NCI-H2196 (cell line): ENCODE results near the gene GTF2H4.
"Not testable (repeated sequence)": the region's sequence is repeated elsewhere in the genome, so short reads cannot be mapped to it uniquely, and the experiment has no call there.

Source experiments
- DNase-seq: peaks from one replicate; lab custom pipeline; 2025; ENCODE audit not compliant: unreplicated experiment; lab: John Stamatoyannopoulos, UW

Gene GTF2H4

DNA sequence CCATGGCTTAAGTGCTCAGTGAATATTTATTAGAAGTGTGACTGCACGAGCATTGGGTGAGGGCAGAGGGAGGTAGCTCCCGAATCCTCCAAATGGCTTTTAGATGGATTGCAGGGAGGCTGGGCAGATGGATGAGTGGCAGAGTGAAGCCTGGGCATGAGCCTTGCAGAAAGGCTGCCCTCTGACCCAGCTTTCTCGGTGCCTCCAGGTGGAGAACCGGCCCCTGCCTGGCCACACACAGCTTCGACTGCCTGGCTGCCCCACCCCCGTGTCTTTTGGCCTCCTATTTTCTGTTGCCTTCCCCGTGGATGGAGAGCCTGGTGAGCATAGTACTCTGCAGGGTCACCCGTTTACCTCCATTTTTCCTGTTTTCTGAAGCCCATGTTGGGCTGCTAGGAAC, 9.5 kb downstream of the GTF2H4 start:
- DNase-seq = no peak

GRCh38 chr6:30918670-30919069, 10.7 kb downstream of the GTF2H4 start:
- DNase-seq = no peak

DNA sequence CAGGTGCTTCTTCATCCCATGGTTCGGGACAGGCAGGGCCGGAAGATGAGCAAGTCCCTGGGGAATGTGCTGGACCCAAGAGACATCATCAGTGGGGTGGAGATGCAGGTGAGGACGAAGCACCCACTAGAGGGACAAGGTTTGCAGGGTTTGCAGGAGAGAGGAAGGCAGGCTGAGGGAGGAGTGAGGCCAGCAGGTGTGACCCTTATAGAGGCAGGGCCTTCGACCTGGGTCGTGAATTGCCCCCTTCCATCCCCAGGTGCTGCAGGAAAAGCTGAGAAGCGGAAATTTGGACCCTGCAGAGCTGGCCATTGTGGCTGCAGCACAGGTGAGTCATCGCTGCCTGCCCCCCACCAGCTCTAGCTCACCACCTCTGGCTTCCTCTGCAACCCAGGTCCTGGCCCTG, 14.4 kb downstream of the GTF2H4 start:
- DNase-seq = no peak

GRCh38 chr6:30924040-30924627, 16.1 kb downstream of the GTF2H4 start:
- DNase-seq = not testable (repeated sequence)

DNA sequence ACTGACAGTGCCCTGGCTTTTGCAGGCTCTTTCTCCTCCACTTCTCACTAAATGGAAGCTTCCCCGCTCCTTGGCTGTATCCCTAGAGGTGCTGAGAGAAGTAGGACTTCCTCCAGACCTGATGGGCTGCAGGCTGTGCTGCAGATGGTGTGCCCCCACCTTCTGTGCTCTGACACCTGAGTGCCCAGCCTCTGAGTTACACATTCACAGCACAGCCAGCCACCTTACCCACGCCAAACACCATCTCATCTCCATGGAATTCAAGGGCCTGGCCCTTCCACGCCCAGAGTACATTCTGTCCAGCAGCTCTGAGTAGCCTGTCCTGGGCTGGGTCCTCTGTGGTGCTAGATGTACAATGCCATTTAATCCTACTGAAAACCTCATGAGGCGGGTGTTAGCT, 18.6 kb downstream of the GTF2H4 start:
- no peak for DNase-seq

DNA sequence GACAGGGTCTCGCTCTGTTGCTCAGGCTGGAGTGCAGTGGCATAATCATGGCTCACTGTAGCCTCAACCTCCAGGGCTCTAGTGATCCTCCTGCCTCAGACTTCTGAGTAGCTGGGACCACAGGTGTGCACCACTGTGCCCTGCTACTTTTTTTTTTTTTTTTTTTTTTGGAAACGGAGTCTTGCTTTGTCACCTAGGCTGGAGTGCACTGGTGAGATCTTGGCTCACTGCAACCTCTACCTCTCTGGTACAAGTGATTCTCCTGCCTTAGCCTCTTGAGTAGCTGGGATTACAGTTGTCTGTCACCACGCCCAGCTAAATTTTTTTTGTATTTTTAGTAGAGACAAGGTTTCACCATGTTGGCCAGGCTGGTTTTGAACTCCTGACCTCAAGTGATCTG, 19.1 kb downstream of the GTF2H4 start:
- not testable (repeated sequence) for DNase-seq

DNA sequence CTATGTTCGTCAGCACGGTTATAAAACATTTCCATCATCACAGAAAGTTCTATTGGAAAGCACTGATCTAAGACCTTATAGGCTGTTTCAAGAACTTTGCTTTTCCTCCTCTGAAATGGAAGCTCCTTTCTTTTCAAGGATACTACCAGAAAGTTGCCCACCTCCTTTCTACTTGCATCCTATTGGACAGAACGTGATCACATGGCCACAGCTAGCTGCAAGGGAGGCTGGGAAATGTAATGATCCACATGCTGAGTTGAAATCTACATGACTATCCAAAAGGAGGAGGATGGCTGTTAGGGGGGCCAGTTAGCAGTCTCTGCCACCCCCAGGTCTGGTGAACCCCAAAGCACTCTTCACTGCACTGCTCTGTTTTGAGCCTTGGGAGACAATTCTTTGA, 20.7 kb downstream of the GTF2H4 start:
- DNase-seq = no peak

DNA sequence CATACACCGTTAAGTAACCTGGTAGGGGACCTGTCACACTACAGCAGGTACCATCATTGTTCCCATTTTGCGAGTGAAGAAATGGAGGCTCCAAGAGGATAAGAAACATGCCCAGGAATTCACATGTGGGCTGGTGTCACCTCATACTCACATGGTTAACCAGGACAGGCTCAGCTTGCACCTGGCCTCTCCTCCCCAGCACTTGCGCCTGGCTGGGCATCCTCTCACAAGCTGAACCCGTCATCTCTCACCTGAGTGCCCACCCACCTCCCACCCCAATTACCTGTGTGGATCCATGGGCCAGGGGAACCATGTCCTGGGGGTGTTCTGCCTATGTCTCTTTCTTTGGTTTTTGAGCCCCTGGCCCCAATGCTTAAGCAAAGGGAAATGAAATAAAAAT, 22.5 kb downstream of the GTF2H4 start:
- DNase-seq = no peak

- DNase-seq = no peak
These were observed 23.3 kb downstream of the GTF2H4 start for GRCh38 chr6:30931272-30931671.

- DNase-seq = no peak
These were observed 24.1 kb downstream of the GTF2H4 start, which contains the start of gene SFTA2 for GRCh38 chr6:30931969-30932645. Gene SFTA2, minus strand, starts transcription at chr6:30932170. Its CDS starts 74 bp downstream, at chr6:30932096.

DNA sequence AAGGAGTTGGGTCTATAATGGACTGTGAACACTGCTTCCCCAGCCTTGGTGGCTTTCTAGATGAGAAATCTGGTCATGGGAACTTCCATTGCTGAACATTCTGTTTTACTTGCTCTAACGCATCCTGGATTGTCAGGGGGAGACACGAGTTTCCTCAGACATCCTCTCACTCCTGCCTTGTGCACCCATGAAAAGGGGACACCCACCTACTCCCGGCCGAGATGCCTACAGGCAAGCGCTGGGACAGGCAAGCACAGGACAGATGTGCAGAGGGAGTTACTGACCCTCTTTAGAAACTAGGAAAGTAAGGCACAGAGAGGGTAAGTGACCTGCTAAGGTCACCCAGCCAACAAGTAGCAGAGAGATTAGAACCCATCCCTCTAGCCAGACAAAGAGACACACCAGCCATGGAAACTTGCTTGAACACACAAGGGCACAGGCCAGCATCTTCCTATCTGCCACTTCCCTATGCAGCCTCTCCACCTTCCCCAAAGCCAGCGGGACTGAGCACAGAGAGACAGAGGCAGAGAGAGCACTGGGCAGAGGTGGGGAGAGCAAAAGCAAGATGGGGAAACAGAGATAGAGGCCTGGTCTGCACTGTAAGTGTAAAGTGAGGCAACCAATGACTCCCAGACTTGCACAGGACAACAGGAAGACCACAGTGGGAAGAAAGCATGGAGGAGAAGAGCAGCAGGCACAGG, 24.8 kb downstream of the GTF2H4 start:
- no peak for DNase-seq

- DNase-seq = no peak
These were observed 27.0 kb downstream of the GTF2H4 start for GRCh38 chr6:30935018-30935417.

- no peak for DNase-seq
These were observed 29.3 kb downstream of the GTF2H4 start for GRCh38 chr6:30937265-30937664.

DNA sequence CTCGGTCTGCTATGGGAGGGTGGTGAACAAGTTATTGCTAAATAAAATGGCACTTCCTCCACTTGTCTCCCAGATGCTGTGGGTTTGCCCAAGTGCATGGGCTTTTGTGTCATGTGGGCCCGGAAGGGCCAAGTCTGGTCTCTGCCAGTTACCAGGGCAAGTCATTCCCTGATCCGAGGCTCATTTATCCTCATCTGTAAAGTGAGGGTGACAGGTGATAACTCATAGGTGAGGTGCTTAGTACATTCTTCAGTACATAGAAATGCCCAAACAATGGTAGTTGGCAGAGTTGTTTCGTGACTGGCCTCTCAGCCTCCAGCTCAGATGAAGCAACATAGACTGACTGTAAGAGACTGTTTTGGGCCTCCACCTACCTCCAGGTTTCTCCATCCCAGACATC, 30.7 kb downstream of the GTF2H4 start:
- no peak for DNase-seq

- DNase-seq = no peak
These were observed 31.5 kb downstream of the GTF2H4 start for GRCh38 chr6:30939473-30939872.

- no peak for DNase-seq
These were observed 32.5 kb downstream of the GTF2H4 start, which contains the start of gene MUCL3 for GRCh38 chr6:30940361-30940986. Gene MUCL3, plus strand, starts transcription at chr6:30940973. Its CDS starts 27 bp downstream, at chr6:30941000.

GRCh38 chr6:30942338-30943060, 34.5 kb downstream of the GTF2H4 start:
- DNase-seq = peak; percentile 9

- DNase-seq = no peak
These were observed 36.0 kb downstream of the GTF2H4 start for GRCh38 chr6:30944051-30944450.

- no peak for DNase-seq
These were observed 37.3 kb downstream of the GTF2H4 start for GRCh38 chr6:30945281-30945680.

DNA sequence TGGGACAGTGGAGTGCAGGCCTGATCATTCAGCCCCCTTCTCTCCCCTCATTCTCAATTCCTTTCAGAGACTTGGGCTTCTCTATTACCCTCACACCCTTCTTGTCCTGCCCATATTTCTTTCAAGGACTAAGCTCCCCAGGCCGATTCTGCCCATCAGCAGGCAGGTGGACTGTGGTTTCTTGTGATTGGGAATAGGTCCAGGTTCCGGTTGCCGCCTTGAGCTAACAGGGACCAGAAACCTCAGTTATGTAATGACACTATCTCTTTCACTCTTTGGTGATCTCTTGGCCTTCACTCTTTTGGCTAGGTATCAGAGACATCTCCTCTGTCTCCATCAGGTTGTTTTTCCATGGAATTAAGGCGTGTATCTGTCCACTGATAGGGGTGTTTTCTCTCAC, 39.2 kb downstream of the GTF2H4 start:
- no peak for DNase-seq

DNA sequence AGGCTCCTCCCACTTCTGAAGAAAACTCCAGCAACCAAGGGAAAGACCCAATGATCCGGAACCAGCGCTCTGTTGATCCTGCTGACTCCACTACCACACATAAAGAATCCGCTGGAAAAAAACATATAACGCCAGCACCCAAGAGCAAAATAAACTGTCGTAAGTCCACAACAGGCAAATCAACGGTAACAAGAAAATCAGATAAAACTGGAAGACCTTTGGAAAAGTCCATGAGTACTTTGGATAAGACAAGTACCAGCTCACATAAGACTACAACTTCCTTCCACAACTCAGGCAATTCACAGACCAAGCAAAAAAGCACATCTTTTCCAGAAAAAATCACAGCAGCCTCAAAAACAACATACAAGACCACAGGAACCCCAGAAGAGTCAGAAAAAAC, 40.8 kb downstream of the GTF2H4 start:
- DNase-seq = no peak
